Esophagus squamous epithelium (tissue), 5 donors: Measurements from ENCODE around the gene ATRN. TPM values are rescaled to one million over a fixed set of nuclear protein-coding genes. Genes with fewer than 3 reads are reported as not detected.

Source experiments
- DNase-seq: peaks from one replicate; lab custom pipeline; 2025; lab: John Stamatoyannopoulos, UW
- H3K27ac ChIP-seq, 4 donors: fragments of 200-600 bp; sonication (generic); one replicate each; pipeline ENCODE4 v1.5.1; 2016 to 2019; ENCODE audit warnings: mild to moderate bottlenecking in 1 of 4
- H3K27me3 ChIP-seq, 4 donors: fragments of 200-600 bp; sonication (generic); 1 replicate in 3 of 4; 2 replicates in 1 of 4; pipeline versions ENCODE4 v1.5.1 to v1.6.0; 2017 to 2021; ENCODE audit warnings: antibody characterized with exemption in 1 of 4
- H3K36me3 ChIP-seq, 3 donors: fragments of 200-600 bp; sonication (generic); one replicate each; pipeline ENCODE4 v1.5.1; 2016 to 2019
- H3K4me1 ChIP-seq, 3 donors: fragments of 200-600 bp; sonication (generic); one replicate each; pipeline ENCODE4 v1.5.1; 2017 to 2019
- H3K4me3 ChIP-seq, 4 donors: fragments of 200-600 bp; sonication (generic); 1 replicate in 3 of 4; 2 replicates in 1 of 4; pipeline ENCODE4 v1.5.1; 2016 to 2019; ENCODE audit warnings: mild to moderate bottlenecking in 2 of 4, moderate library complexity in 1 of 4
- H3K9me3 ChIP-seq, 3 donors: fragments of 200-600 bp; sonication (generic); one replicate each; pipeline ENCODE4 v1.5.1; 2016 to 2019
- CTCF ChIP-seq, 6 experiments: fragments of 450-650 bp in 4 of 6; fragments of 200-600 bp in 2 of 6; sonication (generic) in 2 of 6; IDR thresholded peaks; one replicate each; pipeline ENCODE4 v1.5.1; 2016 to 2019; ENCODE audit warnings: antibody characterized with exemption in 6 of 6, mild to moderate bottlenecking in 4 of 6, moderate library complexity in 4 of 6
- POLR2A ChIP-seq, 4 donors: fragments of 450-650 bp; IDR thresholded peaks; one replicate each; pipeline ENCODE4 v1.6.1; 2017; ENCODE audit warnings: antibody characterized with exemption in 4 of 4, mild to moderate bottlenecking in 4 of 4, moderate library complexity in 3 of 4
- WGBS, 2 donors: methylation state at CpG; one replicate each; pipeline ENCODE4 v1.1.5; 2018; 5-methylcytosine and 5-hydroxymethylcytosine counted together
- intact Hi-C: fragments of 100-400 bp; cut with DNase I; formaldehyde crosslinking; loops from one replicate; pipeline ENCODE4 v1.15.0; 2022
- total RNA-seq, 4 donors: library from RNA; depleted of rRNA; stranded (reverse); fragments of >200 nt; gene quantifications; one replicate each; pipeline ENCODE4 v1.1.0, GENCODE V29; 2016
- donor health status: DM: yes; HTN: yes; CAD: no.

The ATRN gene
- total RNA-seq, 4 donors from 2014 or later, result 15.4 to 23.1 (median 21.4) TPM

GRCh38 chr20:3464166-3464565 is 6.7 kb upstream of the ATRN start:
- H3K4me3 ChIP-seq, result no peak overlapping the region
- H3K36me3 ChIP-seq, result no peaks in the 10 kb centered on the region
- TF ChIP-seq POLR2A (IDR thresholded peaks at IDR 0.05), result no peak
- TF ChIP-seq CTCF (IDR thresholded peaks at IDR 0.05), result no peak
- H3K9me3 ChIP-seq, result no peaks in the 10 kb centered on the region
- no peak for DNase-seq
- intact Hi-C loops, result no loop called here
- H3K27me3 ChIP-seq, result peaks cover 0 to 6% (median 0%) of the 10 kb centered on the region in 4 donors
- no peaks in the 10 kb centered on the region for H3K4me1 ChIP-seq
- WGBS, 2 donors, result 64 to 77% methylated on average over 4 of the region's 4 CpGs
- H3K27ac ChIP-seq, result no peak overlapping the region

GRCh38 chr20:3465301-3465700 is 5.5 kb upstream of the ATRN start:
- Histone ChIP-seq H3K4me1 (peaks cover 0 to 4% (median 3%) of the 10 kb centered on the region in 3 donors), H3K27me3 (peaks cover 0 to 6% (median 0%) of the 10 kb centered on the region in 4 donors), H3K36me3 (no peaks in the 10 kb centered on the region), H3K27ac (no peak overlapping the region), H3K4me3 (no peak overlapping the region), H3K9me3 (no peaks in the 10 kb centered on the region)
- 6 to 7% methylated on average over 1 of the region's 1 CpG for WGBS, 2 donors
- DNase-seq, result no peak
- intact Hi-C loops, result no loop called here
- TF ChIP-seq CTCF (IDR thresholded peaks at IDR 0.05), result no peak
- TF ChIP-seq POLR2A (IDR thresholded peaks at IDR 0.05), result no peak

GRCh38 chr20:3470208-3470626 is 601 bp upstream of the ATRN start:
- intact Hi-C loops, result no loop called here

GRCh38 chr20:3471397-3472021 is 691 bp downstream of the ATRN start:
- WGBS, 2 donors, result 0 to 3% methylated on average over 12 to 20 of the region's 30 CpGs
- intact Hi-C loops, result no loop called here

More at GRCh38 chr20:3470208-3470626, 601 bp upstream of the ATRN start:
- Histone ChIP-seq H3K27ac (peak overlapping the region; percentile 74 to 86 (median 83)), H3K27me3 (no peaks in the 10 kb centered on the region), H3K4me1 (peaks cover 15 to 33% (median 19%) of the 10 kb centered on the region in 3 donors), H3K9me3 (no peaks in the 10 kb centered on the region), H3K4me3 (peak overlapping the region; percentile 61 to 97 (median 82)), H3K36me3 (no peaks in the 10 kb centered on the region)
- WGBS, 2 donors, result 30 to 40% methylated on average over 3 to 5 of the region's 13 CpGs
- no peak for TF ChIP-seq POLR2A (IDR thresholded peaks at IDR 0.05)
- TF ChIP-seq CTCF (IDR thresholded peaks at IDR 0.05), result no peak
- DNase-seq, result no peak

More at GRCh38 chr20:3471397-3472021, 691 bp downstream of the ATRN start:
- no peaks in the 10 kb centered on the region for H3K27me3 ChIP-seq
- peak overlapping the region; percentile 74 to 86 (median 83) for H3K27ac ChIP-seq
- H3K36me3 ChIP-seq, result no peaks in the 10 kb centered on the region
- no peak for DNase-seq
- TF ChIP-seq POLR2A (IDR thresholded peaks at IDR 0.05) (no peak), CTCF (IDR thresholded peaks at IDR 0.05) (no peak)
- peaks cover 15 to 33% (median 19%) of the 10 kb centered on the region in 3 donors for H3K4me1 ChIP-seq
- H3K9me3 ChIP-seq, result no peaks in the 10 kb centered on the region
- H3K4me3 ChIP-seq, result peak overlapping the region; percentile 61 to 97 (median 82)
